Astrocyte (in vitro differentiated cells and primary cell): ENCODE results near the gene VAC14. TPM values are rescaled to one million over a fixed set of nuclear protein-coding genes. Genes with fewer than 3 reads are reported as not detected.

ENCODE experiments used
- DNase-seq: peaks from one replicate; pipeline ENCODE4 v3.0.0-alpha.2; 2010; ENCODE audit warnings: low read depth
- FAIRE-seq: peaks from 2 replicates; lab custom pipeline; 2011; peaks lifted over from hg19 to GRCh38; lab: Jason Lieb, UNC
- H2AFZ ChIP-seq: 2 replicates; pipeline ENCODE4 v1.6.0; 2012; ENCODE audit warnings: low read depth, low read length, inconsistent platforms
- H3K27ac ChIP-seq: 2 replicates; pipeline ENCODE4 v1.5.1; 2011; ENCODE audit warnings: low read depth, low read length, inconsistent platforms
- H3K27me3 ChIP-seq: 2 replicates; pipeline ENCODE4 v1.6.0; 2011; ENCODE audit warnings: low read length, inconsistent platforms; ENCODE audit not compliant: insufficient read depth
- H3K36me3 ChIP-seq: 2 replicates; pipeline ENCODE4 v1.5.1; 2011; ENCODE audit warnings: low read length, inconsistent platforms; ENCODE audit not compliant: insufficient read depth
- H3K4me1 ChIP-seq: 2 replicates; pipeline ENCODE4 v1.5.1; 2011; ENCODE audit warnings: low read length, inconsistent platforms; ENCODE audit not compliant: insufficient read depth
- H3K4me2 ChIP-seq: 2 replicates; pipeline ENCODE4 v1.6.0; 2012; ENCODE audit warnings: low read length, inconsistent platforms
- H3K4me3 ChIP-seq: 2 replicates; pipeline ENCODE4 v1.5.1; 2011; ENCODE audit warnings: low read depth, mild to moderate bottlenecking, low read length, inconsistent platforms; ENCODE audit not compliant: insufficient read depth
- H3K79me2 ChIP-seq: 2 replicates; pipeline ENCODE4 v1.6.0; 2012; ENCODE audit warnings: mild to moderate bottlenecking, low read length, inconsistent platforms; ENCODE audit not compliant: insufficient read depth
- H3K9ac ChIP-seq: 2 replicates; pipeline ENCODE4 v1.6.0; 2012; ENCODE audit warnings: mild to moderate bottlenecking, low read length, inconsistent platforms
- H3K9me3 ChIP-seq: 2 replicates; pipeline ENCODE4 v1.5.1; 2012; ENCODE audit warnings: low read depth, mild to moderate bottlenecking, low read length, inconsistent platforms; ENCODE audit not compliant: insufficient read depth
- H4K20me1 ChIP-seq: 2 replicates; pipeline ENCODE4 v1.6.0; 2012; ENCODE audit warnings: low read length, inconsistent platforms; ENCODE audit not compliant: insufficient read depth
- H3K27ac Mint-ChIP-seq: one replicate; pipeline ENCODE4 v1.8.0; 2021; ENCODE audit warnings: mild to moderate bottlenecking, mixed read lengths; ENCODE audit not compliant: unreplicated experiment
- H3K27me3 Mint-ChIP-seq: one replicate; pipeline ENCODE4 v1.8.0; 2021; ENCODE audit warnings: low read depth, mixed read lengths; ENCODE audit not compliant: unreplicated experiment
- H3K36me3 Mint-ChIP-seq: one replicate; pipeline ENCODE4 v1.8.0; 2021; ENCODE audit warnings: low read depth, mixed read lengths; ENCODE audit not compliant: unreplicated experiment
- H3K4me1 Mint-ChIP-seq: one replicate; pipeline ENCODE4 v1.8.0; 2021; ENCODE audit warnings: low read depth, mixed read lengths; ENCODE audit not compliant: unreplicated experiment
- H3K4me3 Mint-ChIP-seq: one replicate; pipeline ENCODE4 v1.8.0; 2021; ENCODE audit warnings: mild to moderate bottlenecking, moderate library complexity, mixed read lengths; ENCODE audit not compliant: unreplicated experiment
- H3K9me3 Mint-ChIP-seq: one replicate; pipeline ENCODE4 v1.8.0; 2021; ENCODE audit warnings: mild to moderate bottlenecking, mixed read lengths; ENCODE audit not compliant: unreplicated experiment
- CTCF ChIP-seq: IDR thresholded peaks from 2 replicates; pipeline ENCODE4 v1.5.1; 2011; ENCODE audit warnings: low read depth, mild to moderate bottlenecking, inconsistent platforms, low read length, moderate library complexity; ENCODE audit not compliant: insufficient read depth
- EZH2 ChIP-seq: IDR thresholded peaks from 2 replicates; pipeline ENCODE4 v1.6.1; 2012; ENCODE audit warnings: mild to moderate bottlenecking, low read length, inconsistent platforms; ENCODE audit not compliant: insufficient read depth
- total RNA-seq: library from RNA; stranded (reverse); gene quantifications from 2 replicates; pipeline ENCODE4 v1.2.1, GENCODE V29; 2021

VAC14 gene
- total RNA-seq, 1 donor from 2014 or later = 27.8 TPM

- H3K27ac Mint-ChIP-seq = no peak overlapping the region
- DNase-seq = no peak
- no peaks in the 10 kb centered on the region for H3K27me3 ChIP-seq
- peaks cover 21% of the 10 kb centered on the region for H3K36me3 Mint-ChIP-seq
- no peaks in the 10 kb centered on the region for H3K9me3 ChIP-seq
- H3K36me3 ChIP-seq = no peaks in the 10 kb centered on the region
- no peak overlapping the region for H2AFZ ChIP-seq
- H3K27ac ChIP-seq = no peak overlapping the region
- H3K9me3 Mint-ChIP-seq = no peaks in the 10 kb centered on the region
- H3K4me3 Mint-ChIP-seq = no peak overlapping the region
- no peak overlapping the region for H3K9ac ChIP-seq
- H3K27me3 Mint-ChIP-seq = peaks cover 3% of the 10 kb centered on the region
- H3K4me1 Mint-ChIP-seq = peaks cover 13% of the 10 kb centered on the region
- no peak for FAIRE-seq
- no peaks in the 10 kb centered on the region for H4K20me1 ChIP-seq
- TF ChIP-seq CTCF (no peak), EZH2 (no peak)
- no peaks in the 10 kb centered on the region for H3K79me2 ChIP-seq
- no peak overlapping the region for H3K4me2 ChIP-seq
- H3K4me1 ChIP-seq = peaks cover 34% of the 10 kb centered on the region
- H3K4me3 ChIP-seq = no peak overlapping the region
Measured at GRCh38 chr16:70753694-70754325, 47.1 kb downstream of the VAC14 start.

- no peak overlapping the region for H3K4me3 Mint-ChIP-seq
- TF ChIP-seq EZH2 = no peak
- no peak overlapping the region for H3K4me3 ChIP-seq
- DNase-seq (no peak), FAIRE-seq (no peak)
- no peaks in the 10 kb centered on the region for H3K9me3 Mint-ChIP-seq
- H3K27me3 ChIP-seq = no peaks in the 10 kb centered on the region
- no peak overlapping the region for H3K27ac Mint-ChIP-seq
- H3K27me3 Mint-ChIP-seq = peaks cover 3% of the 10 kb centered on the region
- no peaks in the 10 kb centered on the region for H4K20me1 ChIP-seq
- H3K4me2 ChIP-seq = no peak overlapping the region
- no peak overlapping the region for H3K27ac ChIP-seq
- no peaks in the 10 kb centered on the region for H3K36me3 ChIP-seq
- peaks cover 21% of the 10 kb centered on the region for H3K36me3 Mint-ChIP-seq
- H3K4me1 ChIP-seq = peaks cover 38% of the 10 kb centered on the region
- no peaks in the 10 kb centered on the region for H3K9me3 ChIP-seq
- no peak overlapping the region for H2AFZ ChIP-seq
- peaks cover 14% of the 10 kb centered on the region for H3K4me1 Mint-ChIP-seq
- H3K9ac ChIP-seq = no peak overlapping the region
- H3K79me2 ChIP-seq = no peaks in the 10 kb centered on the region
Measured at GRCh38 chr16:70753228-70753627, 47.7 kb downstream of the VAC14 start.

DNA sequence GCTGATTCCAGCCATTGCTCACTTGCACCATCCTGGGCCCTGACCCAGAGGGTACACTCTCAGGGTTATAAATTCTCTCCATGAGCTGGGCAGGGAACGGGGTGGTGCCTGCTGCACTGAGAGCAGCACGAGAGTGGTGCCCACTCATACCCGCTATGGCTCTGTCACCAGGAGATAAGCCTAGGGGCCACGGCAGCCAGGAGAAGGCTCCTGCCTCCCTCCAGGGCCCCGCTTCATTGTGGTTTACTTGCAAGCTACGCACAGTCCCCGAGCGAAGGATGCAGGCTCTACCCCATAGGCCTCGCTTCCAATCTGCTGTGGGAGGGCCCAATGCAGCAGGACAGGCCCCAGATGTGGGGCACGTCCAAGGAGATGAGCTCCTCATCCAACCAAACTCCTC, 48.5 kb downstream of the VAC14 start:
- Histone ChIP-seq H3K36me3 (no peaks in the 10 kb centered on the region), H2AFZ (no peak overlapping the region), H3K27ac (no peak overlapping the region), H3K27me3 (no peaks in the 10 kb centered on the region), H3K4me3 (no peak overlapping the region), H3K4me2 (no peak overlapping the region), H4K20me1 (no peaks in the 10 kb centered on the region), H3K9ac (no peak overlapping the region), H3K9me3 (no peaks in the 10 kb centered on the region), H3K79me2 (no peaks in the 10 kb centered on the region), H3K4me1 (peaks cover 46% of the 10 kb centered on the region)
- H3K4me3 Mint-ChIP-seq = no peak overlapping the region
- peaks cover 3% of the 10 kb centered on the region for H3K27me3 Mint-ChIP-seq
- peaks cover 16% of the 10 kb centered on the region for H3K36me3 Mint-ChIP-seq
- FAIRE-seq (no peak), DNase-seq (no peak)
- H3K9me3 Mint-ChIP-seq = no peaks in the 10 kb centered on the region
- TF ChIP-seq EZH2 = no peak
- TF ChIP-seq CTCF = no peak
- no peak overlapping the region for H3K27ac Mint-ChIP-seq
- H3K4me1 Mint-ChIP-seq = peaks cover 18% of the 10 kb centered on the region
